Body of pancreas (tissue), 4 donors: ENCODE data around the gene CCDC51. TPM values are rescaled to one million over a fixed set of nuclear protein-coding genes. Genes with fewer than 3 reads are reported as not detected.

Experiments used
- ATAC-seq: fragments of 150-250 bp; one replicate; pipeline ENCODE4 v1.9.1; 2016
- DNase-seq, 4 donors: peaks; one replicate each; pipeline ENCODE4 v3.0.0-alpha.2; 2019
- H3K27ac ChIP-seq, 4 donors: fragments of 200-600 bp; sonication (generic); 1 replicate in 3 of 4; 2 replicates in 1 of 4; pipeline versions ENCODE4 v1.5.1 to v1.6.1; 2016 to 2019; ENCODE audit warnings: mild to moderate bottlenecking in 1 of 4, mixed read lengths in 1 of 4, moderate library complexity in 1 of 4
- H3K27me3 ChIP-seq, 2 donors: fragments of 200-600 bp; sonication (generic); one replicate each; pipeline ENCODE4 v1.6.0; 2016; ENCODE audit warnings: mild to moderate bottlenecking in 1 of 2
- H3K36me3 ChIP-seq, 2 donors: fragments of 200-600 bp; sonication (generic); replicated peaks in 1 of 2; 2 replicates each; pipeline ENCODE4 v1.5.1; 2016; ENCODE audit warnings: low read depth in 2 of 2; ENCODE audit not compliant: insufficient read depth in 1 of 2
- H3K4me1 ChIP-seq: fragments of 200-600 bp; sonication (generic); one replicate; pipeline ENCODE4 v1.6.0; 2016
- H3K4me3 ChIP-seq, 2 donors: fragments of 200-600 bp; sonication (generic); 1 replicate in 1 of 2; 2 replicates in 1 of 2; pipeline ENCODE4 v1.5.1; 2016 to 2019
- H3K9me3 ChIP-seq, 3 donors: fragments of 200-600 bp; sonication (generic); 1 replicate in 2 of 3; 2 replicates in 1 of 3; pipeline ENCODE4 v1.5.1; 2016
- CTCF ChIP-seq, 7 experiments: fragments of 450-650 bp in 4 of 7; fragments of 200-600 bp in 3 of 7; sonication (generic) in 3 of 7; IDR thresholded peaks; one replicate each; pipeline ENCODE4 v1.5.1; 2016 to 2019; ENCODE audit warnings: antibody characterized with exemption in 7 of 7
- POLR2A ChIP-seq, 3 donors: fragments of 450-650 bp; IDR thresholded peaks; one replicate each; pipeline ENCODE4 v1.6.1; 2016; ENCODE audit warnings: antibody characterized with exemption in 3 of 3, mild to moderate bottlenecking in 2 of 3
- WGBS, 2 donors: methylation state at CpG; one replicate each; pipeline ENCODE4 v1.1.5; 2017; 5-methylcytosine and 5-hydroxymethylcytosine counted together
- intact Hi-C: fragments of 100-400 bp; cut with DNase I; formaldehyde crosslinking; loops from one replicate; pipeline ENCODE4 v1.15.1; 2023
- total RNA-seq, 2 donors: library from RNA; depleted of rRNA; stranded (reverse); fragments of >200 nt; gene quantifications; one replicate each; pipeline ENCODE4 v1.1.0, GENCODE V29; 2016

CCDC51 gene
- total RNA-seq, 2 donors from 2014 or later: 0.33 to 2.6 TPM

GRCh38 chr3:48399387-48400172, 40.3 kb downstream of the CCDC51 start:
- TF ChIP-seq POLR2A (IDR thresholded peaks at IDR 0.05) (peak in 1 of 3 donors; percentile 22), CTCF (IDR thresholded peaks at IDR 0.05) (peak in 2 of 7 experiments; percentile 15 to 29)
- peak overlapping the region in 3 of 4 donors; percentile 6 to 55 (median 38) for H3K27ac ChIP-seq

GRCh38 chr3:48398701-48399386, 41.1 kb downstream of the CCDC51 start:
- ATAC-seq (peak; percentile 4), DNase-seq (peak in 1 of 4 donors; percentile 23)
- H3K4me1 ChIP-seq: peaks cover 35% of the 10 kb centered on the region
- 30 to 50% methylated on average over 5 to 11 of the region's 11 CpGs for WGBS, 2 donors
- H3K4me3 ChIP-seq: no peak overlapping the region
- no peaks in the 10 kb centered on the region for H3K36me3 ChIP-seq
- H3K9me3 ChIP-seq: no peaks in the 10 kb centered on the region
- TF ChIP-seq POLR2A (IDR thresholded peaks at IDR 0.05) (no peak), CTCF (IDR thresholded peaks at IDR 0.05) (no peak)
- H3K27ac ChIP-seq: peak overlapping the region in 3 of 4 donors; percentile 6 to 55 (median 38)
- intact Hi-C loops: no loop called here
- H3K27me3 ChIP-seq: no peaks in the 10 kb centered on the region

More at GRCh38 chr3:48399387-48400172, 40.3 kb downstream of the CCDC51 start:
- H3K36me3 ChIP-seq: peaks cover 2 to 4% of the 10 kb centered on the region in 2 donors
- intact Hi-C loops: loop anchor here (5.0 kb wide), 1 partner anchor 38 kb away; no protein-coding TSS in a partner anchor
- DNase-seq (peak; percentile 75 to 90 (median 88)), ATAC-seq (peak; percentile 72)
- H3K27me3 ChIP-seq: no peaks in the 10 kb centered on the region
- 20 to 28% methylated on average over 4 of the region's 4 CpGs for WGBS, 2 donors
- H3K4me1 ChIP-seq: peaks cover 35% of the 10 kb centered on the region
- no peaks in the 10 kb centered on the region for H3K9me3 ChIP-seq
- H3K4me3 ChIP-seq: no peak overlapping the region

DNA sequence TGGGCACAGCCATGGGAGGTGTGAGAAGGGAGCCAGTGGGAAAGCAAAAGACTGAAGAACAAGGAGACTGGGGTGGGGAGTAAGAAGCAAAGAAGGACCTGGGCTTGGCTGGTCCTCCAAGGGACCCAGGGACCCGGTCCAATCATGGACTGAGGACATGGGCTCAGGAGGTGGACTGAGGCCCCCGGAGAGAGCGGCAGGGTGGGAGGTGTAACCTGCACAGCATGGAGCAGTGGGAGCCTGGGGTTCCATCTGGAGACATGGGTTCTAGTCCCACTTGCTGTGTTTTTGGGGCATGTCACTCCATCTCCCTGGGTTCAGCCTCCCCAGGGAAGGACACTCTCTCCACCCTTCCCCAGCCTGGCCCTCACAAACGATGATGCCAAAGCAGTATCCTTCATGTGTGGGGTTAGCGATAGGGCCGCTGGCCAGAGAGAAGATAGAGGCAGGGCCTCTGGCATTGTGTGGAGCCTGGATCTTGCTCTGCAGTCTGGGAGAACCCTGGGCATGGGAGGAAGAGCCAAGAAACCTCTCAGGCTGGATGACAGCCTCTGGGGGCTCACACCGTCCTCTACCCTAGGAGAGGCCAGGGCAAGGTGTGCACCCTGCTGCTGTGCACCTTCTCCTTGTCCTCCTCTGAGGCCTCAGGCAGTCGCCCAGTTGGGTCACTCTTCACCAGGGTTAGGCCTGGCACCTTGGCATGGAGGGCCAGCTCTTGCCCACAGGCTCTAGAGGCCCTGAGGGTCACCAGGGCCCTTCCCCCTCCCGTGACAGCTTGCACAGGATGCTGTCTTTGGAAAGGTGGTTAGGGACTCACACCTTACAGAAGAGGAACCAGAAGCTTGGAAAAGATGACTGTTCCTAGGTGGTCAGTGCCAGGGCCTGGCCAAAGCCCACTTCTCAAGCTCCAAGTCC, 41.9 kb downstream of the CCDC51 start:
- Histone ChIP-seq H3K27ac (peak overlapping the region in 1 of 4 donors; percentile 38), H3K36me3 (no peaks in the 10 kb centered on the region), H3K9me3 (no peaks in the 10 kb centered on the region), H3K4me3 (no peak overlapping the region), H3K27me3 (no peaks in the 10 kb centered on the region), H3K4me1 (peaks cover 35% of the 10 kb centered on the region)
- 65 to 76% methylated on average over 4 to 9 of the region's 9 CpGs for WGBS, 2 donors
- TF ChIP-seq CTCF (IDR thresholded peaks at IDR 0.05) (no peak), POLR2A (IDR thresholded peaks at IDR 0.05) (no peak)
- DNase-seq (no peak), ATAC-seq (no peak)
- intact Hi-C loops: no loop called here

DNA sequence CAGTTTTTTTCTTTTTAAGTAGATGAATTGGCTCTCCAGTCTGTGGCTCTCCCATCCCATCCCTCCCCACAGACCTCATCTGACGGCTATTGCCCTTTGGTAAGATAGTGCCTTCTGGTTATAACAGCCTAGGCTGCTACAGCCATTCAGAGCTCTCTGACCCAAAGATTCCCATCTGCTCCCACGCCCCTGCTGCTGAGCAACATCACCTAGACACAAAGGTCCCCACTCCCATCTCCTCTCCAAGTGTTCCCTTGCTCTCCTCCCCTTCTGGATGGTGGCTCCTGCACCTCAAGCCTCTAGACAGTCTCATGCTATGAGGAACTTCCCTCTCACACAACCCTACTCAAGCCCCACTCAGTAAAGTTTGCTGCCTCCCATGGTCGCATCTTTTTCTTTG, 44.2 kb downstream of the CCDC51 start:
- 73 to 81% methylated on average over 3 of the region's 3 CpGs for WGBS, 2 donors
- Histone ChIP-seq H3K27me3 (no peaks in the 10 kb centered on the region), H3K36me3 (no peaks in the 10 kb centered on the region), H3K4me3 (no peak overlapping the region), H3K27ac (no peak overlapping the region), H3K4me1 (peaks cover 25% of the 10 kb centered on the region), H3K9me3 (no peaks in the 10 kb centered on the region)
- TF ChIP-seq CTCF (IDR thresholded peaks at IDR 0.05): no peak
- no peak for TF ChIP-seq POLR2A (IDR thresholded peaks at IDR 0.05)
- intact Hi-C loops: no loop called here
- no peak for DNase-seq
- no peak for ATAC-seq
